Pulmonary artery endothelial cell (primary cell): Measurements from ENCODE around the gene ARPP21. TPM values are rescaled to one million over a fixed set of nuclear protein-coding genes. Genes with fewer than 3 reads are reported as not detected.
"Not testable (repeated sequence)": the region's sequence is repeated elsewhere in the genome, so short reads cannot be mapped to it uniquely, and the experiment has no call there.

Source experiments
- DNase-seq: peaks from one replicate; pipeline ENCODE4 v3.0.0-alpha.2; 2011; ENCODE audit warnings: low read depth, low spot score
- total RNA-seq: library from RNA; depleted of rRNA; stranded (reverse); fragments of >200 nt; gene quantifications from 2 replicates; pipeline ENCODE4 v1.2.3, GENCODE V29; 2014

Gene ARPP21
- total RNA-seq = 0.07 TPM in 1 of 2 replicates, not detected in the other

- DNase-seq = no peak
These were observed at the start of gene ARPP21 for GRCh38 chr3:35639254-35640186. Gene ARPP21, plus strand, starts transcription at chr3:35639525. Its CDS starts 42,227 bp downstream, at chr3:35681752.

- no peak for DNase-seq
These were observed 46.6 kb upstream of the ARPP21 start for GRCh38 chr3:35592589-35593295.

- no peak for DNase-seq
These were observed 44.6 kb upstream of the ARPP21 start for GRCh38 chr3:35594739-35595138.

- DNase-seq = no peak
These were observed 42.9 kb upstream of the ARPP21 start for GRCh38 chr3:35596335-35596995.

GRCh38 chr3:35597490-35597889, 41.8 kb upstream of the ARPP21 start:
- DNase-seq = no peak

- DNase-seq = no peak
These were observed 40.5 kb upstream of the ARPP21 start for GRCh38 chr3:35598804-35599203.

GRCh38 chr3:35601959-35602358, 37.4 kb upstream of the ARPP21 start:
- DNase-seq = no peak

- DNase-seq = no peak
These were observed 36.9 kb upstream of the ARPP21 start for GRCh38 chr3:35602395-35602936.

- no peak for DNase-seq
These were observed 23.0 kb upstream of the ARPP21 start for GRCh38 chr3:35616346-35616745.

GRCh38 chr3:35617370-35617769, 22.0 kb upstream of the ARPP21 start:
- no peak for DNase-seq

- DNase-seq = not testable (repeated sequence)
These were observed 19.1 kb upstream of the ARPP21 start for GRCh38 chr3:35620238-35620637.

- no peak for DNase-seq
These were observed 14.6 kb upstream of the ARPP21 start for GRCh38 chr3:35624698-35625097.

- no peak for DNase-seq
These were observed 5.8 kb upstream of the ARPP21 start for GRCh38 chr3:35633332-35634124.

- no peak for DNase-seq
These were observed 3.9 kb upstream of the ARPP21 start for GRCh38 chr3:35635407-35635806.

GRCh38 chr3:35635926-35636683, 3.2 kb upstream of the ARPP21 start:
- DNase-seq = no peak

GRCh38 chr3:35638251-35638979, 910 bp upstream of the ARPP21 start:
- DNase-seq = no peak

GRCh38 chr3:35638980-35639253, 408 bp upstream of the ARPP21 start:
- DNase-seq = no peak

- DNase-seq = no peak
These were observed 1.2 kb downstream of the ARPP21 start for GRCh38 chr3:35640190-35641165.
